Lung (tissue), 12 donors: ENCODE results near the gene PABPN1. TPM values are rescaled to one million over a fixed set of nuclear protein-coding genes. Genes with fewer than 3 reads are reported as not detected.
A peak's percentile ranks its signal among the peaks of the same experiment; 100 is the strongest.

Experiments used
- ATAC-seq: fragments of 200-7000 bp; cut with Tn5 transposase; one replicate; pipeline ENCODE4 v1.9.1; 2020; ENCODE audit warnings: moderate number of reproducible peaks; ENCODE audit not compliant: insufficient read depth, low FRiP score
- DNase-seq, 3 donors: peaks; one replicate each; pipeline ENCODE4 v3.0.0-alpha.2; 2013 to 2017
- H3K27ac ChIP-seq, 2 donors: one replicate each; pipeline ENCODE4 v1.5.1; 2013; ENCODE audit warnings: mild to moderate bottlenecking in 2 of 2, moderate library complexity in 2 of 2, control low read depth in 1 of 2, inconsistent platforms in 1 of 2, low read depth in 1 of 2, low read length in 1 of 2
- H3K27me3 ChIP-seq, 3 donors: one replicate each; pipeline ENCODE4 v1.5.1; 2013; ENCODE audit warnings: low read length in 2 of 3; ENCODE audit not compliant: control insufficient read depth in 3 of 3, insufficient read depth in 3 of 3
- H3K36me3 ChIP-seq, 4 donors: one replicate each; pipeline ENCODE4 v1.5.1; 2013; ENCODE audit warnings: low read length in 4 of 4, mild to moderate bottlenecking in 1 of 4, moderate library complexity in 1 of 4; ENCODE audit not compliant: control insufficient read depth in 4 of 4, insufficient read depth in 4 of 4
- H3K4me1 ChIP-seq, 5 donors: one replicate each; pipeline ENCODE4 v1.5.1; 2013; ENCODE audit warnings: low read length in 5 of 5, mild to moderate bottlenecking in 2 of 5, moderate library complexity in 1 of 5; ENCODE audit not compliant: control insufficient read depth in 5 of 5, insufficient read depth in 5 of 5
- H3K4me3 ChIP-seq: one replicate; pipeline ENCODE4 v1.5.1; 2013; ENCODE audit warnings: mild to moderate bottlenecking, control low read depth, moderate library complexity
- H3K9ac ChIP-seq, 2 donors: one replicate each; pipeline ENCODE4 v1.5.1; 2013; ENCODE audit warnings: low read length in 2 of 2, control low read depth in 1 of 2; ENCODE audit not compliant: insufficient read depth in 1 of 2
- H3K9me3 ChIP-seq, 4 donors: one replicate each; pipeline ENCODE4 v1.5.1; 2013; ENCODE audit warnings: low read length in 3 of 4, mild to moderate bottlenecking in 1 of 4, moderate library complexity in 1 of 4; ENCODE audit not compliant: control insufficient read depth in 4 of 4, insufficient read depth in 3 of 4
- CTCF ChIP-seq: IDR thresholded peaks from 2 replicates; pipeline ENCODE4 v1.5.1; 2012; ENCODE audit warnings: mild to moderate bottlenecking; ENCODE audit errors: control extremely low read depth, extremely low read depth
- WGBS, 2 donors: extraction: QIAGEN DNeasy Blood & Tissue Kit; methylation state at CpG; one replicate each; pipeline ENCODE4 v1.1.7; 2013; 5-methylcytosine and 5-hydroxymethylcytosine counted together
- polyA plus RNA-seq, 2 donors: library from polyadenylated mRNA; stranded (reverse); fragments of 200-250 nt; gene quantifications; one replicate each; pipeline ENCODE4 v1.2.1, GENCODE V29; 2013
- total RNA-seq, 2 donors: library from RNA; depleted of rRNA in 1 of 2; stranded (reverse); fragments of >200 nt in 1 of 2; gene quantifications; one replicate each; pipeline ENCODE4 v1.2.1, GENCODE V29; 2014 to 2021
- donor health status: control.
- donor health status: control.
- donor health status: Bipolar disorder and iron deficiency.
- donor health status: healthy.
- donor health status: DM: yes; HTN: yes; CAD: no.

Gene PABPN1
- total and polyA plus RNA-seq, 4 donors, result 66.0 to 183 (median 103) TPM

GRCh38 chr14:23301288-23301968 lies 19.8 kb upstream of the PABPN1 start:
- Histone ChIP-seq H3K4me3 (peak overlapping the region; percentile 58), H3K27me3 (no peaks in the 10 kb centered on the region), H3K27ac (peak overlapping the region; percentile 97 to 98), H3K9ac (peak overlapping the region; percentile 32 to 39), H3K36me3 (peaks cover 0 to 7% (median 4%) of the 10 kb centered on the region in 4 donors), H3K4me1 (peaks cover 2 to 24% (median 10%) of the 10 kb centered on the region in 5 donors), H3K9me3 (no peaks in the 10 kb centered on the region)
- WGBS, 2 donors, result 0% methylated on average over 81 to 87 of the region's 87 CpGs
- peak; percentile 89 for ATAC-seq
- peak; percentile 99 to 100 (median 99) for DNase-seq
- peak; percentile 50 for TF ChIP-seq CTCF

GRCh38 chr14:23301969-23302289 lies 19.3 kb upstream of the PABPN1 start:
- peaks cover 0 to 6% (median 4%) of the 10 kb centered on the region in 4 donors for H3K36me3 ChIP-seq
- H3K27ac ChIP-seq, result peak overlapping the region; percentile 97 to 98
- no peaks in the 10 kb centered on the region for H3K9me3 ChIP-seq
- DNase-seq (no peak), ATAC-seq (peak; percentile 2)
- peaks cover 2 to 24% (median 10%) of the 10 kb centered on the region in 5 donors for H3K4me1 ChIP-seq
- TF ChIP-seq CTCF, result no peak
- H3K27me3 ChIP-seq, result no peaks in the 10 kb centered on the region
- peak overlapping the region; percentile 58 for H3K4me3 ChIP-seq
- H3K9ac ChIP-seq, result no peak overlapping the region
- 0 to 1% methylated on average over 22 to 25 of the region's 25 CpGs for WGBS, 2 donors

GRCh38 chr14:23302290-23303225 lies 18.7 kb upstream of the PABPN1 start, which contains the start of gene PPP1R3E:
PPP1R3E (minus strand) TSS chr14:23302859; CDS start chr14:23302576, 283 bp downstream.
- Histone ChIP-seq H3K9me3 (no peaks in the 10 kb centered on the region), H3K4me3 (peak within 1 kb of the TSS; percentile 58), H3K27me3 (no peaks in the 10 kb centered on the region), H3K9ac (peak within 1 kb of the TSS; percentile 12 to 86), H3K36me3 (peaks cover 0 to 6% (median 4%) of the 10 kb centered on the region in 4 donors), H3K27ac (peak within 1 kb of the TSS; percentile 97 to 98), H3K4me1 (peaks cover 2 to 26% (median 10%) of the 10 kb centered on the region in 5 donors)
- peak; percentile 60 to 63 (median 60) for DNase-seq
- no peak for TF ChIP-seq CTCF
- 2% methylated on average over 68 to 81 of the region's 81 CpGs for WGBS, 2 donors
- peak; percentile 36 for ATAC-seq
